Vagina (tissue), 2 donors: Measurements from ENCODE around the gene TMEM222.

ENCODE experiments used
- CTCF ChIP-seq, 3 experiments: fragments of 450-650 bp in 2 of 3; fragments of 200-600 bp in 1 of 3; sonication (generic) in 1 of 3; IDR thresholded peaks; one replicate each; pipeline ENCODE4 v1.5.1; 2017 to 2019; ENCODE audit warnings: antibody characterized with exemption in 3 of 3, mild to moderate bottlenecking in 2 of 3, moderate library complexity in 2 of 3
- POLR2A ChIP-seq, 2 donors: fragments of 450-650 bp; IDR thresholded peaks; one replicate each; pipeline ENCODE4 v1.6.1; 2017; ENCODE audit warnings: antibody characterized with exemption in 2 of 2, mild to moderate bottlenecking in 2 of 2, moderate library complexity in 2 of 2
- POLR2AphosphoS5 ChIP-seq, 2 donors: sonication (generic); formaldehyde crosslinking; IDR thresholded peaks; one replicate each; pipeline ENCODE4 v1.9.0; 2017; ENCODE audit warnings: antibody characterized with exemption in 2 of 2, mild to moderate bottlenecking in 2 of 2, low read depth in 1 of 2; ENCODE audit not compliant: insufficient read depth in 1 of 2

GRCh38 chr1:27361553-27361952 lies 39.6 kb downstream of the TMEM222 start:
- TF ChIP-seq CTCF (IDR thresholded peaks at IDR 0.05): no peak
- TF ChIP-seq POLR2AphosphoS5 (IDR thresholded peaks at IDR 0.05; ENCODE audit: insufficient read depth in 1 of 2, low read depth in 1 of 2): no peak
- TF ChIP-seq POLR2A (IDR thresholded peaks at IDR 0.05): no peak
